Measurements from ENCODE around the gene KLHL21.

The KLHL21 gene

DNA sequence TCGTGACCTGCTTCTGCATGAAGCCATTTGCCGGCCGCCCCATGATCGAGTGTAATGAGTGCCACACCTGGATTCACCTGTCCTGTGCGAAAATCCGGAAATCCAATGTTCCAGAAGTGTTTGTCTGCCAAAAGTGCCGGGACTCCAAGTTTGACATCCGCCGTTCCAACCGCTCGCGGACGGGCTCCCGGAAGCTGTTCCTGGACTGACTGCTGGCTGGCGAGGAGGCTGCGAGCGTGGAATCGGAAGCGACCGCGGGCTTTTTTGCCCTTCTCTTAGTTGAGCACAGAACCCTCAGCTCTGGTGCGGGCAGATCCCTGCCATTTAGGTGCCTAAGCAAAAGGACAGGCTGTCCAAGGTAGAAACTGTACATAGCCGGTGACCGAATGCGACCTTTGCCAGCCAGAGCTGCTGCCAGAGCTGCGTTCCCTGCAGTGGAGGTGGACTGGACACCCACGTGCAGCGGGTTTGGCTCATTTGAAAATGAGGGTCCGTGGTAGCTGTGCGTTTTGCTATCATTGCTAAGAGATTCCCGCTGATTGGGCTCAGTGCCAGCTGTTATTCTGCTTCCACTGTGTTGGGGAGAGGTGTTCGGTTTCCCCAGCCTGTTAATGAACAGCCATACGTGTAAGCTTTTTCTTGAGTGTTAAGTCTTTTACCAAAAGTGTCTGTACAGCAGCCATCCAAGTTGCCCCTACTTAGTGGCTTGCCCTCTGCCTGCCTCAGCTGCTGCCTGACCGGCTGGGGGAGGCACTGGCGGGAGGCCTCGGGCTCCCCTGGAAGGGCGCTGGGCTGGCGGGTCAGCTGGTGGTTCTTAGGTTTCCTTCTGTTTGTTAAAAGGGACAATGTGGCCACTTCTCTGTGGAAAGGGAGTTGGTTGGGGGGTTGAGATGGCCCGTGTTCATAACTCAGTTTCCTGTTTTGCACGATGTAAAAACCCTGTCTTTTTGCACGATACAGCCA lies 19.0 kb upstream of the KLHL21 start:
- no peak overlapping the region for H3K4me3 ChIP-seq
- H3K9me3 ChIP-seq (ENCODE audit: low read depth, low read length), result no peaks in the 10 kb centered on the region
- peak overlapping the region; percentile 23 for H3K27ac ChIP-seq
- DNase-seq (ENCODE audit: low read depth, low spot score), result no peak
- H3K36me3 ChIP-seq (ENCODE audit: insufficient read depth, low read length), result peaks cover 65% of the 10 kb centered on the region
- TF ChIP-seq FOXP2 (optimal IDR thresholded peaks at IDR 0.05; ENCODE audit: control extremely low read depth, extremely low read length, insufficient read depth), result no peak
- H3K9ac ChIP-seq (ENCODE audit: insufficient read length), result peak overlapping the region; percentile 26

DNA sequence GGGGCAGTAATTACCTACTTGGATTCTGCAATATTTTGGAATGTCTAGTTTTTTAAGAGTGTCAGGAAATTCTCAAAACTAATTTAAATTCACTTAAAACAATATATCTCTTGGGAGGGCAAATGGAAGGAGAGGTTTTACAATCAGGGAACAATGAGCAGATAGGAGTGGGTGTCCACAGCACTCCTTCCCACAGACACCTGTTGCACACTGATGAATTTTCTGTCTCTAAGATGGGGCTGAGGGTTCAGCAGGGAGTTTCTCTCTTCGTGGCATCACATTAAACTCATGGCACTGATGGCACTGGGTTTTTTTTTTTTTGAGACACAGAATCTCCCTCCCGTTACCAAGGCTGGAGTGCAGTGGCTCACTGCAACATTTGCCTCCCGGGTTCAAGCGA lies 16.4 kb upstream of the KLHL21 start:
- DNase-seq (ENCODE audit: low read depth, low spot score), result no peak
- H3K27ac ChIP-seq, result no peak overlapping the region
- peaks cover 68% of the 10 kb centered on the region for H3K36me3 ChIP-seq (ENCODE audit: insufficient read depth, low read length)
- no peak overlapping the region for H3K9ac ChIP-seq (ENCODE audit: insufficient read length)
- no peak for TF ChIP-seq FOXP2 (optimal IDR thresholded peaks at IDR 0.05; ENCODE audit: control extremely low read depth, extremely low read length, insufficient read depth)
- H3K9me3 ChIP-seq (ENCODE audit: low read depth, low read length), result no peaks in the 10 kb centered on the region
- no peak overlapping the region for H3K4me3 ChIP-seq

DNA sequence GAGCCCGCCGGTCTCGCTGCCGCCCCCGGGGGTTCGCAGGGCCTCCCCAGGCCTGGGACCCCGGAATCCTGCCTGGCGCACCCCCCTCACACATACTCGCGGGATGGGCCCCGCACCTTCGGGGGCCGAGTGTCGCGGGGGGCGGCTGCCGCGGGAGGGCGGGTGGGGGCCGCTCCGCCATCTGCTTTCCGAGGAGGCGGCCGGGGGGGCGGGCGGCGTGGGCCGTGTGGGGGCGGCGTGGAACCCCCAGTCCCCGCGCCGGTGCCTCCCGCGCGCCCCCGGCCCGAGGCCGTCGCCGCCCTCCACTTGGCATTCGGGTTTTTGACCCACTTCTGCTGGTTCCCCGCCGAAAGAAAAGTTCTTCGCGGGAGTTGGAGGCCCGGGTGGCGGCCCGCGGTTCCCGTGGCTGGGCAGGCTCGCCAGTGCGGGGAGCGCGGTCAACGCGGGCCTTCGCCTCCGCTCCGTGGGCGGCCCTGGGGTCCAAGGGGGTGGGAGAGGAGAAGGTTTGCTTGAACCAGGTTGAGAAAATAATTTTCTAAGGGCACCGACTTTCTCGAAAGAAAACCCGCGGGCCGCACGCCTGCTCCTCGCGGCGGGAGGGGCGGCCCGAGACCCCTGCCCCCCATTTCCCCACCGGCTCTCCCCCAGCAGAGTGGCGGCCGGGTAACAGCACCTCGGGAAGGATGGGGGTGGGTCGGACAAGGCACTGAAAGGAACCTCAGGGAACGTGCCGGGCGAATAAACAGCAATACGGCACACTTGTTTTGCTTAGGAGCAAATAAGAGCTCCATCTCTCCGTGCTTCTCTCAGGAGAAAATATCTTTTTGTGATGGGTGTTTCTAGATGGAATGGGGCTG lies 12.5 kb upstream of the KLHL21 start:
- H3K36me3 ChIP-seq (ENCODE audit: insufficient read depth, low read length), result peaks cover 36% of the 10 kb centered on the region
- no peaks in the 10 kb centered on the region for H3K9me3 ChIP-seq (ENCODE audit: low read depth, low read length)
- H3K27ac ChIP-seq, result peak overlapping the region; percentile 68
- H3K4me3 ChIP-seq, result peak overlapping the region; percentile 95
- DNase-seq (ENCODE audit: low read depth, low spot score), result no peak
- H3K9ac ChIP-seq (ENCODE audit: insufficient read length), result peak overlapping the region; percentile 79
- TF ChIP-seq POLR2AphosphoS5 (IDR thresholded peaks at IDR 0.05; ENCODE audit: borderline replicate concordance, low read depth, low read length) (no peak), EZH2 (IDR thresholded peaks at IDR 0.05) (no peak), FOXP2 (optimal IDR thresholded peaks at IDR 0.05; ENCODE audit: control extremely low read depth, extremely low read length, insufficient read depth) (no peak)

DNA sequence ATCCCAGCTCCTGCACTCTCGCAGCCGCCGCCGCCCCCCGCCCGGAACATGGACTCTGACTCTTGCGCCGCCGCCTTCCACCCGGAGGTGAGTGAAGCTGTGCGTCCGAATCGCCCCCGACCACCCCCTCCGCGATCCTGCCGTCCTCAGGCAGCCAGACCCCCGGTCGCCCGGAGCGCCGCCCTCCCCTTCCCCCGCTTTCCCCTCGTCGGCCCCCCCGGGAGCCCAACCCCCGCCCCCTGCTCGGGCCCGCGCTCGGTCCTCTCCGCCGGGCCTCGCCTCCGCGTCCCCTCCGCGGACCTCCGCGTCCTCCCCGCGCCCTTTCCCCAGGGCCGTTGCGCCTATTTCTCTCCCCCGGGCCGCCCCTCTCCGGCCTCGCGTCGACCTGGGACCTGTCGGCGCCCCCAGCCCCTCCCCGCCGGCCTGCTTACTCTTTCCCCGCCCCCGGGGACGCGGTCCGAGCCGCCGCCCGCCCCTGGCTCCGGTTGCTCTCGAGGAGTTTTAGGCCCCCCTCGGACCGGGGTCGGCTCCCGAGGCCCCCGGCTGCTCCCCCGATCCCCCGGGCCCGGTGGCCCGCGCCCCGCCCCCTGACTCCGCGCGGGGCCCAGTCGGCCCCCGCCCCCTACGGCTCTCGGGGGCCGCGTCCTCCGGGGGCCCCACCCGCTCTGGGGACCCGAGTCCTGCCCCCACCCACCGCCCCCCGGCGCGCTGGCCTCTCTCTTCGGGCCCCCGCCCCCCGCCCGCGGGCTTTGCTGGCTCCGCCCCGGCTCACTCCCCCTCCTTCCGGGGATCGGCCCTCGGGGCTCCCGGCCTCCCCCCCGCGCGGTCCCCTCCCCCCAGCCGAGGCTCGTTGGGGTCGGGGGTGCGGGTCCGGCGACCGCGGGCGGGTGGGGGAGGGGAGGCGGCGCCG lies 11.6 kb upstream of the KLHL21 start:
- Histone ChIP-seq H3K27ac (0 out of 2 replicates have a peak overlapping the region, but pooled peaks have one; percentile 31), H3K36me3 (ENCODE audit: insufficient read depth, low read length) (peaks cover 27% of the 10 kb centered on the region), H3K9ac (ENCODE audit: insufficient read length) (peak overlapping the region; percentile 74), H3K9me3 (ENCODE audit: low read depth, low read length) (no peaks in the 10 kb centered on the region), H3K4me3 (peak overlapping the region; percentile 95)
- TF ChIP-seq FOXP2 (optimal IDR thresholded peaks at IDR 0.05; ENCODE audit: control extremely low read depth, extremely low read length, insufficient read depth) (no peak), POLR2AphosphoS5 (IDR thresholded peaks at IDR 0.05; ENCODE audit: borderline replicate concordance, low read depth, low read length) (no peak), EZH2 (IDR thresholded peaks at IDR 0.05) (no peak)
- DNase-seq (ENCODE audit: low read depth, low spot score), result no peak

DNA sequence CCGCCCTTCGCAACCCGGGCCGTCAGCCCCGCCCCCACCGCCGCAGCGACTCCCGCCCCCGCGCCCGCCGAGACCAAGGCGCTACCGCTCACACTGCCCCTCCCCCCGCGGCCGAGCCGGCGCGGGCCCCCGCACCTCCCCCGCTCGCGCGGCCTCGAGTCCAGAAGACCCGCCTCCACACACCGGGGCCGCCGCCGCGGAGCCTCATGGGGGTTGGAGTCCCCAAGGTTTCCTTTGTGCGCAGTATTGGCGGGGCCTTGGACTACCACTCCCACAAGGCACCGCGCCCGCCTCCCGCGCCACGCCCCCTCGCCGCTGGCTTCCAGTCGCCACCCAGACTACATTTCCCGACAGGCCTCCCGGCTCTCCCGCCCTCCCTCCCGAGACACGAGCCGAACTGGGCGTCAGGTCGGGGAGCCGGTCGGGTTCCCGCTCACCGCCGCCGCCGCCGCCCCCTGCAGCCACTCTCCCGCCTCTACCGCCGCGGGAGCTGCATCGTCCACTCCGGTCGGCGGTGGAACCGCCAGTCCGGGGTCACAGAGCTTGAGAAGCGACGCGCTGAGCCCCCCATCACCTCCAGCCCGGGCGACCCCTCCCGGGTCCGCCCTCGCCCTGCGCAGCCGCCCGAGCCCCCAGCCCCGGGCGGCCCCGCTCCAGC lies 10.8 kb upstream of the KLHL21 start, which contains the start of gene PHF13:
TSS of gene PHF13 (plus strand) at position 371 of the 658 bp plus-strand sequence. CDS start 336 bp downstream, outside the sequence.
- Histone ChIP-seq H3K4me3 (peak within 1 kb of the TSS; percentile 95), H3K36me3 (ENCODE audit: insufficient read depth, low read length) (peaks cover 20% of the 10 kb centered on the region), H3K9ac (ENCODE audit: insufficient read length) (peak within 1 kb of the TSS; percentile 87), H3K9me3 (ENCODE audit: low read depth, low read length) (no peaks in the 10 kb centered on the region), H3K27ac (peak within 1 kb of the TSS; percentile 42; the same call in 1 of the 2 replicates)
- DNase-seq (ENCODE audit: low read depth, low spot score), result peak; percentile 95
- peak; percentile 65; the same call in 1 of the 2 replicates for TF ChIP-seq POLR2AphosphoS5 (IDR thresholded peaks at IDR 0.05; ENCODE audit: borderline replicate concordance, low read depth, low read length)
- TF ChIP-seq EZH2 (IDR thresholded peaks at IDR 0.05), result no peak
- TF ChIP-seq FOXP2 (optimal IDR thresholded peaks at IDR 0.05; ENCODE audit: control extremely low read depth, extremely low read length, insufficient read depth), result peak; percentile 80

DNA sequence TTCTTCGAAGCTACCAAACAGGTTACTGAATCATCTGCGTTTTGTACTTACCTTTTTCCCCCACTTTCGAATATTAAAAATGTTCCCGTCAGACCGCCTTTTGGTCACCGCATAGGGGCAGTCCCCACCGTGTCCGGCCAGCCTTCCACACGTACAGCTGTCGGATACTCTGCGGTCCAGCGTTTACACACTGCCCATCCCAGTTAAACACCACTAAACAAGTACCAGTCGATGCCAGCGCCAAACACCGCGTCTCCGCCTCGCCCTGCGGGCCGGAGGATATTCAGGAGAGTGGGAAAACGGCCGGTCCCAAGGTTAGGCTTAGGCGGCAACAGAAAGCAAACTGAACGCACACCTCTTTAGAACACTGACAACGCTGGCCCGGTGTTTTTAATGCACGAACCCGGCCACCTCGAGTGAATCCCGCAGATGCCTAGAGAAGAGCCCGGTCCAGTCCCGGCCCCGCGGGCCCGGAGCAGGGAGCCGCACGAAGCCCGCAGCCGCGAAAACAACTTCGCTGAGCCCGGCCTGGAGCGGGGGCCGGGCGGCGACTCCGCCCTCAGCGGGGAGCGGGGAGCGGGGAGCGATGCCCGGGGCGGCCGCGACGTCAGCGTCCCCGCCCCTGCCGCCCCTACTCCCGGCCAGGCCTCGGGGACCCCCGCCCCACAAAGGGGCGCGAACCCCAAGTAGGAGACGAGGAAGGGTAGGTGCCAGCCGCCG lies 10.1 kb upstream of the KLHL21 start:
- Histone ChIP-seq H3K9ac (ENCODE audit: insufficient read length) (peak overlapping the region; percentile 87), H3K27ac (peak overlapping the region; percentile 42; the same call in 1 of the 2 replicates), H3K36me3 (ENCODE audit: insufficient read depth, low read length) (peaks cover 15% of the 10 kb centered on the region), H3K9me3 (ENCODE audit: low read depth, low read length) (no peaks in the 10 kb centered on the region), H3K4me3 (peak overlapping the region; percentile 95)
- no peak for DNase-seq (ENCODE audit: low read depth, low spot score)
- no peak for TF ChIP-seq POLR2AphosphoS5 (IDR thresholded peaks at IDR 0.05; ENCODE audit: borderline replicate concordance, low read depth, low read length)
- TF ChIP-seq EZH2 (IDR thresholded peaks at IDR 0.05), result no peak
- no peak for TF ChIP-seq FOXP2 (optimal IDR thresholded peaks at IDR 0.05; ENCODE audit: control extremely low read depth, extremely low read length, insufficient read depth)
